IMR-90 (cell line): ENCODE data around the gene POMGNT1.

Source experiments
- CEBPB ChIP-seq: IDR thresholded peaks from 2 replicates; pipeline ENCODE4 v1.6.1; 2012; ENCODE audit warnings: low read depth, low read length, improper control_type of control experiment
- CTCF ChIP-seq: conservative IDR thresholded peaks from 2 replicates; pipeline ENCODE4 v1.5.1; 2012; ENCODE audit warnings: mild to moderate bottlenecking, low read depth, low read length, improper control_type of control experiment
- FOS ChIP-seq: fragments of 150-350 bp; IDR thresholded peaks from 2 replicates; pipeline ENCODE4 v1.6.1; 2016; ENCODE audit warnings: low read depth, low read length
- NFE2L2 ChIP-seq: fragments of 150-350 bp; IDR thresholded peaks from 2 replicates; pipeline ENCODE4 v1.6.1; 2016; ENCODE audit warnings: low read depth, mild to moderate bottlenecking, low read length
- POLR2A ChIP-seq: IDR thresholded peaks from 2 replicates; pipeline ENCODE4 v1.6.1; 2012; ENCODE audit warnings: mild to moderate bottlenecking, low read depth, low read length
- RAD21 ChIP-seq: IDR thresholded peaks from 2 replicates; pipeline ENCODE4 v1.6.1; 2012; ENCODE audit warnings: low read length, improper control_type of control experiment
- RCOR1 ChIP-seq: IDR thresholded peaks from 2 replicates; pipeline ENCODE4 v1.6.1; 2012; ENCODE audit warnings: mild to moderate bottlenecking, low read length, improper control_type of control experiment; ENCODE audit not compliant: insufficient replicate concordance

DNA sequence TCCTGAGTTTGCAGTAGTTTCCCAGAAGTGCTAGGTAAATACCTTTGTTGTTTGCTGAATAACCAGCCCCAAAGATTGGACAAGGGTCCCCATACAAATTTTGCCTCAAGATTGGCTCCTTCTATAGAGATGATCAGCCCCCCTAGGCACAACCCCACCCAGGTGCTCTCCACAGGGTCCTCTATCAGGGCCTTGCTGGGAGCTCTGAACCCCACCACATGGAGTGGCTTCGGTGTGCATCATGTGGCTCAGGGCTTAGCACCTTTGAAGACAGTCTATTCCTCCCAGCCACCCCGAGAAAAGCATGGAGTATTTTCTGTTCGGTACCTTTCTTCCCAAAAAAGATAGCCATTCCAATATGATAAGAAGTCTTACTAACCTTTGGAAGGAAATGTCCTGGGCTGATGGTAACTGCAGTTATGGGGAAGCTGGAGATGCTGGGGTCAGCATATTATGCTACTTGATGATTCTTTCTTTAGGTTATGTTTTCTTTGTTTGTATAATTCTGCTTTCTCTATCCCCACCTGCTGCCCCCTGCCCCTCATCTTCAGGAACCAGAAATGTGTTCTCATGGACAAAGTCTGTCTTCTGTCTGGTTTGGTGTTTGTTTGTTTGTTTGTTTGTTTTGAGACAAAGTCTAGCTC is 28.3 kb downstream of the POMGNT1 start:
- no peak for TF ChIP-seq CTCF
- TF ChIP-seq POLR2A, result no peak
- no peak for TF ChIP-seq FOS
- no peak for TF ChIP-seq RCOR1
- TF ChIP-seq RAD21, result no peak
- TF ChIP-seq CEBPB, result no peak
- TF ChIP-seq NFE2L2, result no peak
